Measurements from ENCODE around the gene LRRC23.

Gene LRRC23

GRCh38 chr12:6925239-6925539 lies 20.6 kb downstream of the LRRC23 start:
- no peaks in the 10 kb centered on the region for H3K9me2 ChIP-seq (ENCODE audit: low read depth, low read length)
- no peaks in the 10 kb centered on the region for H3K36me3 ChIP-seq (ENCODE audit: insufficient read depth, low read length)
- peaks cover 15% of the 10 kb centered on the region for H3K4me1 ChIP-seq (ENCODE audit: insufficient read depth, low read length, severe bottlenecking)
- no peak overlapping the region for H2AFZ ChIP-seq (ENCODE audit: low read length)
- H3K9ac ChIP-seq (ENCODE audit: low read length): no peak overlapping the region
- peaks cover 15% of the 10 kb centered on the region; the same call in 1 of the 2 replicates for H3K27me3 ChIP-seq (ENCODE audit: insufficient read depth, low read length)
- no peaks in the 10 kb centered on the region for H3K79me2 ChIP-seq (ENCODE audit: insufficient read depth, low read length)
- no peak for TF ChIP-seq CTCF (IDR thresholded peaks at IDR 0.05; ENCODE audit: low read length)
- no peak overlapping the region for H3K4me2 ChIP-seq (ENCODE audit: low read length)
- no peak overlapping the region for H3K27ac ChIP-seq (ENCODE audit: low read depth, low read length, poor library complexity, severe bottlenecking)
- H3F3A ChIP-seq (ENCODE audit: insufficient read depth, low read length): no peaks in the 10 kb centered on the region
- H3K4me3 ChIP-seq (ENCODE audit: low read depth, low read length, poor library complexity, severe bottlenecking): no peak overlapping the region
- H3K9me3 ChIP-seq (ENCODE audit: low read length): no peaks in the 10 kb centered on the region
- no peaks in the 10 kb centered on the region for H4K20me1 ChIP-seq (ENCODE audit: insufficient read depth, low read length)

GRCh38 chr12:6925540-6926279 lies 21.1 kb downstream of the LRRC23 start:
- H3K9me2 ChIP-seq (ENCODE audit: low read depth, low read length): no peaks in the 10 kb centered on the region
- H3K27ac ChIP-seq (ENCODE audit: low read depth, low read length, poor library complexity, severe bottlenecking): no peak overlapping the region
- no peaks in the 10 kb centered on the region for H4K20me1 ChIP-seq (ENCODE audit: insufficient read depth, low read length)
- H3K36me3 ChIP-seq (ENCODE audit: insufficient read depth, low read length): no peaks in the 10 kb centered on the region
- H3K4me2 ChIP-seq (ENCODE audit: low read length): no peak overlapping the region
- H3K4me1 ChIP-seq (ENCODE audit: insufficient read depth, low read length, severe bottlenecking): peaks cover 15% of the 10 kb centered on the region
- H3K27me3 ChIP-seq (ENCODE audit: insufficient read depth, low read length): peaks cover 15% of the 10 kb centered on the region; the same call in 1 of the 2 replicates
- H3K9ac ChIP-seq (ENCODE audit: low read length): no peak overlapping the region
- no peaks in the 10 kb centered on the region for H3K79me2 ChIP-seq (ENCODE audit: insufficient read depth, low read length)
- H3K9me3 ChIP-seq (ENCODE audit: low read length): no peaks in the 10 kb centered on the region
- TF ChIP-seq EZH2 (IDR thresholded peaks at IDR 0.05; ENCODE audit: borderline replicate concordance, low read length) (no peak), CTCF (IDR thresholded peaks at IDR 0.05; ENCODE audit: low read length) (no peak)
- H3K4me3 ChIP-seq (ENCODE audit: low read depth, low read length, poor library complexity, severe bottlenecking): no peak overlapping the region
- H3F3A ChIP-seq (ENCODE audit: insufficient read depth, low read length): no peaks in the 10 kb centered on the region
- H2AFZ ChIP-seq (ENCODE audit: low read length): no peak overlapping the region

GRCh38 chr12:6927379-6928021 lies 22.9 kb downstream of the LRRC23 start, which contains the start of gene ATN1:
TSS of gene ATN1 (plus strand) at chr12:6927959. CDS start at chr12:6934002, 6,043 bp downstream.
- Histone ChIP-seq H3K27ac (ENCODE audit: low read depth, low read length, poor library complexity, severe bottlenecking) (no peak within 1 kb of the TSS), H3K4me2 (ENCODE audit: low read length) (peak within 1 kb of the TSS; percentile 75), H2AFZ (ENCODE audit: low read length) (no peak within 1 kb of the TSS), H3K79me2 (ENCODE audit: insufficient read depth, low read length) (no peaks in the 10 kb centered on the region), H3K4me1 (ENCODE audit: insufficient read depth, low read length, severe bottlenecking) (peaks cover 9% of the 10 kb centered on the region), H3K27me3 (ENCODE audit: insufficient read depth, low read length) (peaks cover 15% of the 10 kb centered on the region; the same call in 1 of the 2 replicates), H3K9me3 (ENCODE audit: low read length) (no peaks in the 10 kb centered on the region), H3K4me3 (ENCODE audit: low read depth, low read length, poor library complexity, severe bottlenecking) (peak within 1 kb of the TSS; percentile 56), H3F3A (ENCODE audit: insufficient read depth, low read length) (no peaks in the 10 kb centered on the region), H3K9ac (ENCODE audit: low read length) (peak within 1 kb of the TSS; percentile 32; the same call in 1 of the 2 replicates), H4K20me1 (ENCODE audit: insufficient read depth, low read length) (no peaks in the 10 kb centered on the region), H3K36me3 (ENCODE audit: insufficient read depth, low read length) (no peaks in the 10 kb centered on the region), H3K9me2 (ENCODE audit: low read depth, low read length) (no peaks in the 10 kb centered on the region)
- TF ChIP-seq EZH2 (IDR thresholded peaks at IDR 0.05; ENCODE audit: borderline replicate concordance, low read length) (no peak), CTCF (IDR thresholded peaks at IDR 0.05; ENCODE audit: low read length) (no peak)
